ENCODE data around the gene ACACA.

DNA sequence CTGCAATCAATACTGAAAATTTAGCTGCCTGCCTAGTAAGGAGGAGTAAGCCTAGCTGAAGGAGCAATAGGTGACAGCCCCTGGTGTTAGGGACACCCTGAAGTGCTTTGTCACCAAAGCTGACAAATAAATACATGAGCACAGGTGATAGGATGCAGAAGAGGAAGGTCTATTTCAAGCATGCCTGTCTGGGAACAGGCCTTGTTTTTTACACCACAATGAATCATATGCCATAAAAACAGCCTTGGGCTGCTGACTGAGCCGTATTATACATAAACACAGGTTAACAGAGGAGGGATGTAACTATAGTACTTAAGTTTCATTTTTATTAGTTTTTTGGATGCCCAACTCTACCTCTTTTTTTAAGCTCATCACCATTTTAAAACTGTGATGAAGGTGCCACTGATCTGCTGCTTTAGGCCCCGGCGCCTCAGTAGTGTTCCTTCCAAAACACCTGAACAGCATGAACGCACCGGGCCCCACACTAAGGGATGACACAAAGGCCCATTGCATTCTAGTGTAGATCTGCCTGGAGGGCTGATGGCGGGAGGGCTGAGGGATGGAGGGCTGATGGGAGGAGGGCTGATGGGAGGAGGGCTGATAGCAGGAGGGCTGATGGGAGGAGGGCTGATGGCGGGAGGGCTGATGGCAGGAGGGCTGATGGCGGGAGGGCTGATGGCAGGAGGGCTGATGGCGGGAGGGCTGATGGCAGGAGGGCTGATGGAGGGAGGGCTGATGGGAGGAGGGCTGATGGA is 307.5 kb downstream of the ACACA start:
- TF ChIP-seq EZH2phosphoT487 (IDR thresholded peaks at IDR 0.05; ENCODE audit: low read length): no peak
- TF ChIP-seq, protein P1, sequence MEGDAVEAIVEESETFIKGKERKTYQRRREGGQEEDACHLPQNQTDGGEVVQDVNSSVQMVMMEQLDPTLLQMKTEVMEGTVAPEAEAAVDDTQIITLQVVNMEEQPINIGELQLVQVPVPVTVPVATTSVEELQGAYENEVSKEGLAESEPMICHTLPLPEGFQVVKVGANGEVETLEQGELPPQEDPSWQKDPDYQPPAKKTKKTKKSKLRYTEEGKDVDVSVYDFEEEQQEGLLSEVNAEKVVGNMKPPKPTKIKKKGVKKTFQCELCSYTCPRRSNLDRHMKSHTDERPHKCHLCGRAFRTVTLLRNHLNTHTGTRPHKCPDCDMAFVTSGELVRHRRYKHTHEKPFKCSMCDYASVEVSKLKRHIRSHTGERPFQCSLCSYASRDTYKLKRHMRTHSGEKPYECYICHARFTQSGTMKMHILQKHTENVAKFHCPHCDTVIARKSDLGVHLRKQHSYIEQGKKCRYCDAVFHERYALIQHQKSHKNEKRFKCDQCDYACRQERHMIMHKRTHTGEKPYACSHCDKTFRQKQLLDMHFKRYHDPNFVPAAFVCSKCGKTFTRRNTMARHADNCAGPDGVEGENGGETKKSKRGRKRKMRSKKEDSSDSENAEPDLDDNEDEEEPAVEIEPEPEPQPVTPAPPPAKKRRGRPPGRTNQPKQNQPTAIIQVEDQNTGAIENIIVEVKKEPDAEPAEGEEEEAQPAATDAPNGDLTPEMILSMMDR (IDR thresholded peaks at IDR 0.05; ENCODE audit: low read length): no peak

Measured in MM.1S (cell line).